IPS-18a (cell line): Measurements from ENCODE around the gene PSMD4.
"Not testable (repeated sequence)": the region's sequence is repeated elsewhere in the genome, so short reads cannot be mapped to it uniquely, and the experiment has no call there.

Experiments used
- H3K27ac ChIP-seq: one replicate; pipeline ENCODE4 v1.5.1; 2013; ENCODE audit warnings: low read length
- H3K27me3 ChIP-seq: one replicate; pipeline ENCODE4 v1.6.1; 2013; ENCODE audit warnings: mild to moderate bottlenecking, low read length; ENCODE audit not compliant: control insufficient read depth, insufficient read depth
- H3K36me3 ChIP-seq: one replicate; pipeline ENCODE4 v1.6.1; 2013; ENCODE audit warnings: low read depth, low read length; ENCODE audit not compliant: control insufficient read depth
- H3K4me1 ChIP-seq: one replicate; pipeline ENCODE4 v1.6.1; 2013; ENCODE audit warnings: low read depth, low read length; ENCODE audit not compliant: control insufficient read depth
- H3K4me3 ChIP-seq: one replicate; pipeline ENCODE4 v1.5.1; 2013; ENCODE audit warnings: low read length
- H3K9ac ChIP-seq: one replicate; pipeline ENCODE4 v1.6.1; 2013; ENCODE audit warnings: mild to moderate bottlenecking, low read length, moderate library complexity
- H3K9me3 ChIP-seq: one replicate; pipeline ENCODE4 v1.6.1; 2013; ENCODE audit warnings: low read depth, low read length; ENCODE audit not compliant: control insufficient read depth

The PSMD4 gene

GRCh38 chr1:151243683-151244216, 10.8 kb upstream of the PSMD4 start:
- Histone ChIP-seq H3K36me3 (peaks cover 88% of the 10 kb centered on the region), H3K27me3 (no peaks in the 10 kb centered on the region), H3K9me3 (no peaks in the 10 kb centered on the region), H3K27ac (no peak overlapping the region), H3K4me1 (no peaks in the 10 kb centered on the region), H3K9ac (no peak overlapping the region), H3K4me3 (no peak overlapping the region)

GRCh38 chr1:151246786-151247185, 7.7 kb upstream of the PSMD4 start:
- H3K9ac ChIP-seq: no peak overlapping the region
- H3K4me1 ChIP-seq: no peaks in the 10 kb centered on the region
- no peak overlapping the region for H3K4me3 ChIP-seq
- peaks cover 70% of the 10 kb centered on the region for H3K36me3 ChIP-seq
- H3K27ac ChIP-seq: no peak overlapping the region
- H3K27me3 ChIP-seq: no peaks in the 10 kb centered on the region
- no peaks in the 10 kb centered on the region for H3K9me3 ChIP-seq

- peaks cover 21% of the 10 kb centered on the region for H3K36me3 ChIP-seq
These were observed 2.7 kb upstream of the PSMD4 start for GRCh38 chr1:151251656-151252470.

GRCh38 chr1:151255381-151255780, 847 bp downstream of the PSMD4 start:
- Histone ChIP-seq H3K4me3 (peak overlapping the region; percentile 88), H3K36me3 (no peaks in the 10 kb centered on the region), H3K9ac (peak overlapping the region; percentile 93), H3K4me1 (peaks cover 6% of the 10 kb centered on the region), H3K9me3 (no peaks in the 10 kb centered on the region), H3K27ac (peak overlapping the region; percentile 75), H3K27me3 (no peaks in the 10 kb centered on the region)

More at GRCh38 chr1:151251656-151252470, 2.7 kb upstream of the PSMD4 start:
- no peaks in the 10 kb centered on the region for H3K27me3 ChIP-seq
- no peak overlapping the region for H3K27ac ChIP-seq
- no peak overlapping the region for H3K4me3 ChIP-seq
- no peaks in the 10 kb centered on the region for H3K9me3 ChIP-seq
- H3K9ac ChIP-seq: no peak overlapping the region
- H3K4me1 ChIP-seq: peaks cover 6% of the 10 kb centered on the region

GRCh38 chr1:151259351-151259750, 4.8 kb downstream of the PSMD4 start:
- peaks cover 20% of the 10 kb centered on the region for H3K36me3 ChIP-seq
- no peak overlapping the region for H3K27ac ChIP-seq
- H3K9me3 ChIP-seq: no peaks in the 10 kb centered on the region
- no peak overlapping the region for H3K4me3 ChIP-seq
- H3K27me3 ChIP-seq: no peaks in the 10 kb centered on the region
- H3K9ac ChIP-seq: no peak overlapping the region
- peaks cover 6% of the 10 kb centered on the region for H3K4me1 ChIP-seq

- H3K36me3 ChIP-seq: peaks cover 56% of the 10 kb centered on the region
- H3K27ac ChIP-seq: no peak overlapping the region
- no peaks in the 10 kb centered on the region for H3K4me1 ChIP-seq
- H3K4me3 ChIP-seq: no peak overlapping the region
- H3K9me3 ChIP-seq: no peaks in the 10 kb centered on the region
- no peaks in the 10 kb centered on the region for H3K27me3 ChIP-seq
- H3K9ac ChIP-seq: no peak overlapping the region
These were observed 11.1 kb downstream of the PSMD4 start for GRCh38 chr1:151265446-151266236.

- no peaks in the 10 kb centered on the region for H3K9me3 ChIP-seq
- no peaks in the 10 kb centered on the region for H3K4me1 ChIP-seq
- H3K36me3 ChIP-seq: peaks cover 56% of the 10 kb centered on the region
- H3K27me3 ChIP-seq: no peaks in the 10 kb centered on the region
- H3K9ac ChIP-seq: no peak overlapping the region
- H3K4me3 ChIP-seq: no peak overlapping the region
- no peak overlapping the region for H3K27ac ChIP-seq
These were observed 11.8 kb downstream of the PSMD4 start for GRCh38 chr1:151266315-151266714.

GRCh38 chr1:151266821-151267220, 12.3 kb downstream of the PSMD4 start:
- no peaks in the 10 kb centered on the region for H3K9me3 ChIP-seq
- H3K9ac ChIP-seq: no peak overlapping the region
- peaks cover 56% of the 10 kb centered on the region for H3K36me3 ChIP-seq
- H3K27me3 ChIP-seq: no peaks in the 10 kb centered on the region
- H3K4me1 ChIP-seq: no peaks in the 10 kb centered on the region
- no peak overlapping the region for H3K27ac ChIP-seq
- no peak overlapping the region for H3K4me3 ChIP-seq

GRCh38 chr1:151267760-151268159, 13.2 kb downstream of the PSMD4 start:
- no peak overlapping the region for H3K4me3 ChIP-seq
- no peaks in the 10 kb centered on the region for H3K27me3 ChIP-seq
- peaks cover 48% of the 10 kb centered on the region for H3K36me3 ChIP-seq
- H3K4me1 ChIP-seq: no peaks in the 10 kb centered on the region
- H3K9ac ChIP-seq: no peak overlapping the region
- H3K9me3 ChIP-seq: no peaks in the 10 kb centered on the region
- H3K27ac ChIP-seq: no peak overlapping the region

GRCh38 chr1:151273924-151274466, 19.5 kb downstream of the PSMD4 start:
- H3K9ac ChIP-seq: no peak overlapping the region
- no peaks in the 10 kb centered on the region for H3K36me3 ChIP-seq
- H3K9me3 ChIP-seq: no peaks in the 10 kb centered on the region
- H3K4me3 ChIP-seq: no peak overlapping the region
- no peaks in the 10 kb centered on the region for H3K27me3 ChIP-seq
- no peaks in the 10 kb centered on the region for H3K4me1 ChIP-seq
- H3K27ac ChIP-seq: no peak overlapping the region

GRCh38 chr1:151275341-151275740, 20.8 kb downstream of the PSMD4 start:
- H3K4me1 ChIP-seq, H3K27me3 ChIP-seq, H3K9ac ChIP-seq, H3K27ac ChIP-seq, H3K36me3 ChIP-seq, H3K4me3 ChIP-seq, H3K9me3 ChIP-seq: not testable (repeated sequence)
